GM12865 (cell line): ENCODE data around the gene DUSP9.
"Not testable (repeated sequence)": the region's sequence is repeated elsewhere in the genome, so short reads cannot be mapped to it uniquely, and the experiment has no call there.

Source experiments
- DNase-seq: peaks from one replicate; pipeline ENCODE4 v3.0.0; 2010; ENCODE audit warnings: low read depth
- H3K4me3 ChIP-seq: 2 replicates; pipeline ENCODE4 v1.5.1; 2011; ENCODE audit warnings: mild to moderate bottlenecking, low read depth, low read length, control low read depth
- CTCF ChIP-seq: IDR thresholded peaks from 2 replicates; pipeline ENCODE4 v1.5.1; 2011; ENCODE audit warnings: low read length, control low read depth, low read depth, inconsistent platforms; ENCODE audit not compliant: insufficient read depth; ENCODE audit errors: missing control alignments

DUSP9 gene

GRCh38 chrX:153674219-153674851 is 27.3 kb downstream of the DUSP9 start:
- no peak overlapping the region for H3K4me3 ChIP-seq
- no peak for TF ChIP-seq CTCF
- DNase-seq = no peak

DNA sequence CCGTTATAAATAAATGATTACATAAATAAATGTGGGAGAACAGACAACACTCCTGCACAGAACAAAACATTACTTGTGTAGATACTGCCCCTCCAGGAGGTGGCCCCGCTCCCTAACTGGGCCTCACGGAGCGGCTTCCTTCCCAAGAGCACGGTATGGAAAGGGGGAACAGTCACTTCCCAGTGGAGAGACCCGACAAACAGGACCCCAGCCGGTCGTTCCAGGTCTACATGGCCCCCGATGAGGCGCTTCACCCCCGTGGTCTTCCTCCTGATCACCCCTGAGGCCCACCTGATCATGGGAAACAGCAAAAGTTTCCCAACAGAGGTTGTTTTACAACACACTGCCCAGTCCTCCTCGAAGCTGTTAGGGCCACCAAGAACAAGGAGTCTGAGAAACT is 34.2 kb downstream of the DUSP9 start:
- no peak for DNase-seq
- no peak overlapping the region for H3K4me3 ChIP-seq
- no peak for TF ChIP-seq CTCF

DNA sequence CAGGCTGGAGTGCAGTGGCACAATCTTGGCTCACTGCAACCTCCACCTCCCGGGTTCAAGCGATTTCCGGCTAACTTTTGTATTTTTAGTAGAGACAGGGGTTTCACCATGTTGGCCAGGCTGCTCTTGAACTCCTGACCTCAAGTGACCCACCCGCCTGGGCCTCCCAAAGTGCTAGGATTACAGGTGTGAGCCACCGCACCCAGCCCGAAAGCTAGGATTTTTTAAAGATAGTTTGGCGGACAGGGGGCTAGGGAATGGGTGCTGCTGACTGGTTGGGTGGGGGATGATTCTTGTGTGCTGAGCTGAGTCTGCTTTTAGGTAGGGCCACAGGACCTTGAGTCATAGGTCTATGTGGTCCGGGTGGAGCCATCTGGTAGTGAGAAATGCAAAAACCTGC is 36.5 kb downstream of the DUSP9 start:
- H3K4me3 ChIP-seq, DNase-seq: not testable (repeated sequence)

DNA sequence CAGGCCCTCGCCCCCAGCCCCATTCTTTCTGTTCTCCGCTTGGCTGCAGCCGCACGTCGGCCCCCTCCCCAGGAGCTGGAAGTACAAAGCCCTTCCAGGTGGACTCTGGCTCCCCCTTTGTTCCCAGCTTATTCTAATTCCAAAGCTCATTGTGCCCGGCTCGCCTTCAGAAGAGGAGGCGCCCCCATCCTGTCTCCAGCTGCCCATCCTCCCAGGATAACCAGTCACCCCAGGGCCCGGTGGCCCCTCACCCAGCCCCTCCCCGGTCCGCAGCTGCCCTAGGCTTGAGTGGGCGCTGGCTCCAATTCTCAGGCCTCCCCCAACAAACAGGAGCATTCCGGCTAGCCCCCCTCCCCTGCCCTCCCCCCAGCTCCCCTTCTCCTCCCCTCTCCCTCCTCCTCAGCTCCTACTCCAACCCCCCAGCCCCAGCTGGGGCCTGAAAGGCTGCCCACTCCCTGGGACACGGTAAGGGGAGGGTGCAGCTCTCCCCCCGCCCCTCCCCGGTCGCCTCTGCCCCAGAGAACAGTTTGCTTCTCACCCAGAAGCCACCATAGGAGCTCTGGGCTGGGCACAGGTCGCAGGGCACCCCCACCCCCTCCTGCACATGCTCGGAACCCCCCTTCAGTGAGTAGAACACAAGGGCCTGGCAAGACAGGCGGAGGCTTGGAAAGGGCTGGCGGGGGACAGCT is 37.6 kb downstream of the DUSP9 start:
- TF ChIP-seq CTCF = no peak
- H3K4me3 ChIP-seq = no peak overlapping the region
- DNase-seq = no peak

DNA sequence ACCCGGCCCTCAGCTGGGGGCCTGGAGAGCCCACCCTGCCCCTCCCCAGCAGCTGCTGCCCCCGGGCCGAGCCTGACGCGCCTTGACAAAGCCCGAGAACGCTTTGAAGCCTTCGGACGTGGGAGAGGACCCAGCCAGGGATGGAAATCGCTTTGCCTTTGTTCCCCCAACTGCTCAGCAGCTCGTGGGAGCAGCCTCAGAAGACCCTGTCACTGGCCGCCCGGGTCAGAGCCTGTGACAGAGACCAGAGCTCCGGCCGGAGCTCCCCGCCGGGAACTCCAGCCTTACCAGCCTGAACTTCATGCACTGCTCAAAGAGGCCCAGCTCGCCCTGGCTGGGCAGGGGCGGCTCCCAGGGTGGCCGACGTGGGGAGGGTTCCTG is 38.1 kb downstream of the DUSP9 start:
- DNase-seq = no peak
- no peak overlapping the region for H3K4me3 ChIP-seq
- TF ChIP-seq CTCF = no peak

- no peak for TF ChIP-seq CTCF
- H3K4me3 ChIP-seq = no peak overlapping the region
- no peak for DNase-seq
Observed at GRCh38 chrX:153685751-153686696, 39.0 kb downstream of the DUSP9 start.

- H3K4me3 ChIP-seq = no peak overlapping the region
- no peak for DNase-seq
- no peak for TF ChIP-seq CTCF
Observed at GRCh38 chrX:153686711-153687110, 39.7 kb downstream of the DUSP9 start.
